Gastrocnemius medialis (tissue), 4 donors: ENCODE measurements around the gene ARHGAP9.

Experiments
- POLR2A ChIP-seq, 2 donors: fragments of 450-650 bp; IDR thresholded peaks; one replicate each; pipeline ENCODE4 v1.6.1; 2017; ENCODE audit warnings: antibody characterized with exemption in 2 of 2, mild to moderate bottlenecking in 2 of 2, moderate library complexity in 2 of 2
- TF ChIP-seq, protein P1 (sequence below), 5 experiments: fragments of 450-650 bp in 3 of 5; fragments of 200-600 bp in 2 of 5; sonication (generic) in 2 of 5; IDR thresholded peaks in 4 of 5; conservative IDR thresholded peaks in 1 of 5; 1 replicate in 4 of 5; 2 replicates in 1 of 5; pipeline ENCODE4 v1.5.1; 2016 to 2019; ENCODE audit warnings: antibody characterized with exemption in 5 of 5, mild to moderate bottlenecking in 3 of 5, moderate library complexity in 3 of 5

GRCh38 chr12:57527184-57527583, 47.5 kb upstream of the ARHGAP9 start:
- no peak for TF ChIP-seq POLR2A (IDR thresholded peaks at IDR 0.05)
- TF ChIP-seq, protein P1, sequence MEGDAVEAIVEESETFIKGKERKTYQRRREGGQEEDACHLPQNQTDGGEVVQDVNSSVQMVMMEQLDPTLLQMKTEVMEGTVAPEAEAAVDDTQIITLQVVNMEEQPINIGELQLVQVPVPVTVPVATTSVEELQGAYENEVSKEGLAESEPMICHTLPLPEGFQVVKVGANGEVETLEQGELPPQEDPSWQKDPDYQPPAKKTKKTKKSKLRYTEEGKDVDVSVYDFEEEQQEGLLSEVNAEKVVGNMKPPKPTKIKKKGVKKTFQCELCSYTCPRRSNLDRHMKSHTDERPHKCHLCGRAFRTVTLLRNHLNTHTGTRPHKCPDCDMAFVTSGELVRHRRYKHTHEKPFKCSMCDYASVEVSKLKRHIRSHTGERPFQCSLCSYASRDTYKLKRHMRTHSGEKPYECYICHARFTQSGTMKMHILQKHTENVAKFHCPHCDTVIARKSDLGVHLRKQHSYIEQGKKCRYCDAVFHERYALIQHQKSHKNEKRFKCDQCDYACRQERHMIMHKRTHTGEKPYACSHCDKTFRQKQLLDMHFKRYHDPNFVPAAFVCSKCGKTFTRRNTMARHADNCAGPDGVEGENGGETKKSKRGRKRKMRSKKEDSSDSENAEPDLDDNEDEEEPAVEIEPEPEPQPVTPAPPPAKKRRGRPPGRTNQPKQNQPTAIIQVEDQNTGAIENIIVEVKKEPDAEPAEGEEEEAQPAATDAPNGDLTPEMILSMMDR (IDR thresholded peaks at IDR 0.05 in 4 of 5, conservative IDR thresholded peaks at IDR 0.05 in 1 of 5) = no peak
